Kidney (tissue), 14 donors: Measurements from ENCODE around the gene TGFB1. TPM values are rescaled to one million over a fixed set of nuclear protein-coding genes. Genes with fewer than 3 reads are reported as not detected.

Experiments used
- DNase-seq, 5 donors: peaks; one replicate each; pipeline ENCODE4 v3.0.0-alpha.2; 2013 to 2020
- FAIRE-seq: peaks from 2 replicates; lab custom pipeline; 2012; peaks lifted over from hg19 to GRCh38; lab: Jason Lieb, UNC
- H3K27ac ChIP-seq, 2 donors: one replicate each; pipeline ENCODE4 v1.7.0; 2013; ENCODE audit warnings: low read depth in 2 of 2, low read length in 2 of 2, inconsistent platforms in 1 of 2
- H3K27me3 ChIP-seq: one replicate; pipeline ENCODE4 v1.7.1; 2013; ENCODE audit warnings: low read length, inconsistent platforms; ENCODE audit not compliant: control insufficient read depth, insufficient read depth
- H3K36me3 ChIP-seq, 3 donors: one replicate each; pipeline versions ENCODE4 v1.7.0 to v1.7.1; 2013; ENCODE audit warnings: low read length in 3 of 3, control low read depth in 1 of 3, inconsistent platforms in 1 of 3; ENCODE audit not compliant: insufficient read depth in 3 of 3, control insufficient read depth in 2 of 3
- H3K4me1 ChIP-seq, 3 donors: one replicate each; pipeline versions ENCODE4 v1.7.0 to v1.7.1; 2013; ENCODE audit warnings: low read length in 3 of 3, inconsistent platforms in 1 of 3, low read depth in 1 of 3; ENCODE audit not compliant: control insufficient read depth in 2 of 3, insufficient read depth in 2 of 3
- H3K4me3 ChIP-seq, 3 donors: one replicate each; pipeline versions ENCODE4 v1.7.0 to v1.8.1; 2013; ENCODE audit warnings: low read length in 3 of 3, control low read depth in 1 of 3, inconsistent platforms in 1 of 3
- H3K9ac ChIP-seq, 3 donors: one replicate each; pipeline versions ENCODE4 v1.7.0 to v1.7.1; 2013; ENCODE audit warnings: low read length in 3 of 3, control low read depth in 1 of 3, inconsistent platforms in 1 of 3
- H3K9me3 ChIP-seq, 3 donors: one replicate each; pipeline versions ENCODE4 v1.7.0 to v1.7.1; 2013; ENCODE audit warnings: low read length in 3 of 3, control low read depth in 1 of 3, inconsistent platforms in 1 of 3; ENCODE audit not compliant: control insufficient read depth in 2 of 3, insufficient read depth in 1 of 3
- intact Hi-C: fragments of 100-400 bp; cut with DNase I; formaldehyde crosslinking; loops from one replicate; pipeline ENCODE4 v1.11.1; 2022
- polyA plus RNA-seq: library from polyadenylated mRNA; stranded (reverse); fragments of 350-450 nt; fragmentation: Illumina TruSeq; extraction: RNeasy Lipid Tissue Mini Kit (QIAGEN cat#74804); gene quantifications from one replicate; pipeline ENCODE4 v1.2.3, GENCODE V29; 2014; ENCODE audit warnings: low read depth, low replicate concordance; ENCODE audit not compliant: insufficient read depth
- total RNA-seq: library from RNA; stranded (reverse); fragmentation: NEBNext Ultra II Directional; extraction: Animal tissue kit (Norgen Biotek cat#: 25700); gene quantifications from one replicate; pipeline ENCODE4 v1.2.1, GENCODE V29; 2021
- TF ChIP-seq, protein P1 (sequence below): IDR thresholded peaks from 3 replicates; pipeline ENCODE4 v1.5.1; 2012; ENCODE audit warnings: mild to moderate bottlenecking, moderate library complexity, borderline replicate concordance; ENCODE audit not compliant: insufficient read depth; ENCODE audit errors: extremely low read depth
- donor health status: control.
- donor health status: control.
- donor health status: control.
- donor health status: control.
- donor health status: control.
- donor health status: DM: yes; HTN: yes; CAD: no.
- donor health status: Normal renal cell carcinoma (clear cell type).

TGFB1 gene
- total and polyA plus RNA-seq, 2 donors from 2014 or later = 19.1 to 48.0 TPM

DNA sequence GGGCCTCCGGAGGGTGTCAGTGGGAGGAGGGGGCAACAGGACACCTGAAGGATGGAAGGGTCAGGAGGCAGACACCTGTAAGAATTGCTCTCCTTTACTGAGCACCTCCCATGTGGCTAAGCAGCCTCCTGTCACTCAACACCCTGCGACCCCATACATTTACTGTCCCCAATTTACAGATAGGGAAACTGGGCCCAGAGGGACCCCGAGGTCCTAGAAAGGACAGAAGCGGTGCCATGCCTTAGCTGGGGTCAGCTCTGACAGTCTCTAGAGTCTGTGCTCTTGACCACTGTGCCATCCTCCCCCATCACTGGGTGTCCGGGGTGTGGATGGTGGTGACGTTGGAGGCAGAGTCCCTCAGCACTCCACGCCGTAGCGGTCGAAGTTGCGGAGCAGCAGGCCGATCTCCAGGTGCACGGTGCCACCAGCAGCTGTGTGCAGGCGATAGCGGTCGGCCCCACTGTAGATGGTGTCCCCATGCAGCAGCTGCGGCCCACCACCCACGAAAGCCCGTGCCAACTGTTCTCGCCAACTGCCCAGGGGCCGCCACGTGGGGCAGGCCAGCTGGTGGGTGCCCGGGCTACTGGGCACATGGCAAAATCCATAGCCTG, 726 bp upstream of the TGFB1 start:
- no peaks in the 10 kb centered on the region for H3K27me3 ChIP-seq
- peak in 1 of 5 donors; percentile 81 for DNase-seq
- peak overlapping the region in 1 of 2 donors; percentile 65 for H3K27ac ChIP-seq
- H3K36me3 ChIP-seq = no peaks in the 10 kb centered on the region
- intact Hi-C loops = no loop called here
- peak overlapping the region; percentile 36 to 69 (median 60) for H3K9ac ChIP-seq
- peak overlapping the region; percentile 52 to 56 (median 53) for H3K4me3 ChIP-seq
- no peaks in the 10 kb centered on the region for H3K9me3 ChIP-seq
- peaks cover 0 to 18% (median 3%) of the 10 kb centered on the region in 3 donors for H3K4me1 ChIP-seq
- TF ChIP-seq, protein P1, sequence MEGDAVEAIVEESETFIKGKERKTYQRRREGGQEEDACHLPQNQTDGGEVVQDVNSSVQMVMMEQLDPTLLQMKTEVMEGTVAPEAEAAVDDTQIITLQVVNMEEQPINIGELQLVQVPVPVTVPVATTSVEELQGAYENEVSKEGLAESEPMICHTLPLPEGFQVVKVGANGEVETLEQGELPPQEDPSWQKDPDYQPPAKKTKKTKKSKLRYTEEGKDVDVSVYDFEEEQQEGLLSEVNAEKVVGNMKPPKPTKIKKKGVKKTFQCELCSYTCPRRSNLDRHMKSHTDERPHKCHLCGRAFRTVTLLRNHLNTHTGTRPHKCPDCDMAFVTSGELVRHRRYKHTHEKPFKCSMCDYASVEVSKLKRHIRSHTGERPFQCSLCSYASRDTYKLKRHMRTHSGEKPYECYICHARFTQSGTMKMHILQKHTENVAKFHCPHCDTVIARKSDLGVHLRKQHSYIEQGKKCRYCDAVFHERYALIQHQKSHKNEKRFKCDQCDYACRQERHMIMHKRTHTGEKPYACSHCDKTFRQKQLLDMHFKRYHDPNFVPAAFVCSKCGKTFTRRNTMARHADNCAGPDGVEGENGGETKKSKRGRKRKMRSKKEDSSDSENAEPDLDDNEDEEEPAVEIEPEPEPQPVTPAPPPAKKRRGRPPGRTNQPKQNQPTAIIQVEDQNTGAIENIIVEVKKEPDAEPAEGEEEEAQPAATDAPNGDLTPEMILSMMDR = no peak
- FAIRE-seq = no peak

DNA sequence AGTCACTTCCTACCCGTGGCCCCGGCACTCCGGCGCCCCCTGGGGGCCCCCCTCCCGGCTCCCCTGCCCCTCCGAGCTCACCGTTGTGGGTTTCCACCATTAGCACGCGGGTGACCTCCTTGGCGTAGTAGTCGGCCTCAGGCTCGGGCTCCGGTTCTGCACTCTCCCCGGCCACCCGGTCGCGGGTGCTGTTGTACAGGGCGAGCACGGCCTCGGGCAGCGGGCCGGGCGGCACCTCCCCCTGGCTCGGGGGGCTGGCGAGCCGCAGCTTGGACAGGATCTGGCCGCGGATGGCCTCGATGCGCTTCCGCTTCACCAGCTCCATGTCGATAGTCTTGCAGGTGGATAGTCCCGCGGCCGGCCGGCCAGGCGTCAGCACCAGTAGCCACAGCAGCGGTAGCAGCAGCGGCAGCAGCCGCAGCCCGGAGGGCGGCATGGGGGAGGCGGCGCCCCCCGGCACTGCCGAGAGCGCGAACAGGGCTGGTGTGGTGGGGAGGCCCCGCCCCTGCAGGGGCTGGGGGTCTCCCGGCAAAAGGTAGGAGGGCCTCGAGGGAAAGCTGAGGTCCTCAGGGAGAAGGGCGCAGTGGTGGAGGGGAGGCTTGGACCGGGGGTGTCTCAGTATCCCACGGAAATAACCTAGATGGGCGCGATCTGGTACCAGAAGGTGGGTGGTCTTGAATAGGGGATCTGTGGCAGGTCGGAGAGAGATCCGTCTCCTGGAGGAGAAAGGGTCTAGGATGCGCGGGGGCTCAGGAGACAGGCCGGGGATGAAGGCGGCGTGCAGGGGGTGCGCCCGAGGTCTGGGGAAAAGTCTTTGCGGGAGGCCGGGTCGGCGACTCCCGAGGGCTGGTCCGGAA, 885 bp downstream of the TGFB1 start:
- Histone ChIP-seq H3K4me1 (peaks cover 0 to 21% (median 3%) of the 10 kb centered on the region in 3 donors), H3K9ac (peak overlapping the region in 2 of 3 donors; percentile 51 to 55), H3K27me3 (no peaks in the 10 kb centered on the region), H3K9me3 (no peaks in the 10 kb centered on the region), H3K36me3 (no peaks in the 10 kb centered on the region), H3K4me3 (peak overlapping the region; percentile 56 to 74 (median 71)), H3K27ac (peak overlapping the region; percentile 43 to 60)
- DNase-seq (peak; percentile 39 to 89 (median 58)), FAIRE-seq (no peak)
- intact Hi-C loops = no loop called here
- TF ChIP-seq, protein P1 = no peak

DNA sequence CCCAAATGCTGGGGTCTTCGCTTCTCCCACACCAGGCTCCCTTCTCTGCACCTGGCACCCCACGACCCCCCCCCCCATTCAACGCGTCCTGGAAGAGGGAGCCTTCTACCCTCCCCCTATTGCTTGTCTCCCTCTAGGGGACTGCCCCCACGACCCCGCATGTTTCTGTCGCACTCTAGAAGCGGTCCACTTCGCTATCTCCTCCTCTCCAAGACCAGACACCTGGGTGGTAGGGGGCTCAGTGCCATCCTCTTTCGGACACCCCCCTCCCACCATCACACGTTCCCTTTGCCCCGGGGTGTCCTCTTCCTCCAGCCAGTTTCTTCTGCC, 1.5 kb downstream of the TGFB1 start:
- no peak for FAIRE-seq
- intact Hi-C loops = no loop called here
- H3K4me1 ChIP-seq = peaks cover 0 to 21% (median 3%) of the 10 kb centered on the region in 3 donors

More for the DNA sequence above, 1.5 kb downstream of the TGFB1 start:
- H3K36me3 ChIP-seq = no peaks in the 10 kb centered on the region
- H3K9ac ChIP-seq = peak overlapping the region in 1 of 3 donors; percentile 41
- H3K27ac ChIP-seq = no peak overlapping the region
- no peaks in the 10 kb centered on the region for H3K9me3 ChIP-seq
- TF ChIP-seq, protein P1 = no peak
- H3K4me3 ChIP-seq = peak overlapping the region; percentile 41 to 71 (median 56)
- H3K27me3 ChIP-seq = no peaks in the 10 kb centered on the region
- DNase-seq = no peak
